ENCODE results near the gene ACAP3. TPM values are rescaled to one million over a fixed set of nuclear protein-coding genes. Genes with fewer than 3 reads are reported as not detected.

The ACAP3 gene
- total RNA-seq, 1 donor from 2014 or later = 93.9 TPM

DNA sequence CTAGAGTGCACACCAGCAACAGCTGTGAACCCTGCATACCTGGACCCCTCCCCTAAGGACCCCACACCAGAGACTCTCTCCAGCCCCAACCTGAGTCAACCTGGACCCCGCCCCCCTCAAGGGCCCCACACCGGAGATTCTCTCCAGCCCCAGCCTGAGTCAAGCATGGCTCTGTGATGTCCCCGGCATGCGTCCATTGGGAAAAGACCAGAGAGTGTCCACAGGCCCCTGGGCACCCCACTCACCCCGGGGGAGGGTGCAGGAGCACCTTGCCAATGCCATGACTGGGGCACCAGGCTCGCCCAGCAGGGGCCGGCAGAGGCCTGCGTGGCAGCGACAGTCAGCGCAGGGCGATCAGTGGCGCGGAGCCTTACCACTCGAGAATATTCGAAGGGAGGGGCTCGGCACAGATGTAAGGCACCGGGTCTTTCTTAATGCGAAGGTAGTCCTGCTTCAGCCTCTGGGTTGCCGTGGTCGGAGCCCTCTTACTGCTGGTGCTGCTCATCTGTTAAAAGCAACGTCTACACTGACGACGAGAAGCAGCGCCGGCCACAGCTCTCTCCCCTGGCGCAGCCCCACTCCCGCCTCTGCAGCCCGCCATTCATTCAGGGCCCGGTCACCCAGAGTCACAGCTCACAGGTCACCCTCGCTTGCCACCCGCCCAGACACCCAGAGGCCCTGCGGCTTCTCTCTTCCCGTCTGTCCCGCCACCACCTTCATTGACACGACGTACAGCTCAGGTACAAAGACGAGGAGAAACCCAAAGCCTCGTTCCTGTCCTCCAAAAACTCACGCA lies 40.0 kb downstream of the ACAP3 start:
- no peak overlapping the region for H3K27ac Mint-ChIP-seq
- no peak overlapping the region for H3K4me3 Mint-ChIP-seq
- DNase-seq (ENCODE audit: extremely low spot score, unreplicated experiment) = no peak
- peaks cover 25% of the 10 kb centered on the region for H3K4me1 Mint-ChIP-seq (ENCODE audit: unreplicated experiment)
- TF ChIP-seq, protein P1, sequence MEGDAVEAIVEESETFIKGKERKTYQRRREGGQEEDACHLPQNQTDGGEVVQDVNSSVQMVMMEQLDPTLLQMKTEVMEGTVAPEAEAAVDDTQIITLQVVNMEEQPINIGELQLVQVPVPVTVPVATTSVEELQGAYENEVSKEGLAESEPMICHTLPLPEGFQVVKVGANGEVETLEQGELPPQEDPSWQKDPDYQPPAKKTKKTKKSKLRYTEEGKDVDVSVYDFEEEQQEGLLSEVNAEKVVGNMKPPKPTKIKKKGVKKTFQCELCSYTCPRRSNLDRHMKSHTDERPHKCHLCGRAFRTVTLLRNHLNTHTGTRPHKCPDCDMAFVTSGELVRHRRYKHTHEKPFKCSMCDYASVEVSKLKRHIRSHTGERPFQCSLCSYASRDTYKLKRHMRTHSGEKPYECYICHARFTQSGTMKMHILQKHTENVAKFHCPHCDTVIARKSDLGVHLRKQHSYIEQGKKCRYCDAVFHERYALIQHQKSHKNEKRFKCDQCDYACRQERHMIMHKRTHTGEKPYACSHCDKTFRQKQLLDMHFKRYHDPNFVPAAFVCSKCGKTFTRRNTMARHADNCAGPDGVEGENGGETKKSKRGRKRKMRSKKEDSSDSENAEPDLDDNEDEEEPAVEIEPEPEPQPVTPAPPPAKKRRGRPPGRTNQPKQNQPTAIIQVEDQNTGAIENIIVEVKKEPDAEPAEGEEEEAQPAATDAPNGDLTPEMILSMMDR (conservative IDR thresholded peaks at IDR 0.05) = no peak
- H3K27me3 Mint-ChIP-seq = no peaks in the 10 kb centered on the region
- no peaks in the 10 kb centered on the region for H3K9me3 Mint-ChIP-seq
- H3K36me3 Mint-ChIP-seq = peaks cover 5% of the 10 kb centered on the region

DNA sequence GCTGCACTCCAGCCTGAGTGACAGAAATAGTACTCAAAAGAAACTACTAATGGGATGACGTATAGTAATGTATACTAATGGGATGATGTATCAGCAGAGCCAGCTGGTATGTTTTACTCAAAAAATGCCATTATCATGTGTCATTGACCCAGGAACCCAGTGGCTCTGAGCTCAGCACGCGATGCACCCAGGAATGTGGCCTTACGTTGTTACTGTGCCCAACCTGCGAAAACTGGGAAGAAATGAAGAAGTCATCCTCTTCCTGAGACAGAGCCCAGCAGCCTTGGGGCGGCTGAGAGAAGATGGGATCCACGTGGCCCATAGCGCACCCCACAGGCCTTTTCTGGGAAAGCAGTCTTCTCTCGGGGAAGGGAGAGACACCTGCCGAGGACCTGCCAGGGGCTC lies 42.9 kb downstream of the ACAP3 start:
- TF ChIP-seq, protein P1 (conservative IDR thresholded peaks at IDR 0.05) = peak; percentile 36
- Mint-ChIP-seq H3K4me3 (no peak overlapping the region), H3K4me1 (ENCODE audit: unreplicated experiment) (peaks cover 2% of the 10 kb centered on the region), H3K27ac (no peak overlapping the region), H3K9me3 (no peaks in the 10 kb centered on the region), H3K36me3 (peaks cover 4% of the 10 kb centered on the region), H3K27me3 (no peaks in the 10 kb centered on the region)
- no peak for DNase-seq (ENCODE audit: extremely low spot score, unreplicated experiment)

DNA sequence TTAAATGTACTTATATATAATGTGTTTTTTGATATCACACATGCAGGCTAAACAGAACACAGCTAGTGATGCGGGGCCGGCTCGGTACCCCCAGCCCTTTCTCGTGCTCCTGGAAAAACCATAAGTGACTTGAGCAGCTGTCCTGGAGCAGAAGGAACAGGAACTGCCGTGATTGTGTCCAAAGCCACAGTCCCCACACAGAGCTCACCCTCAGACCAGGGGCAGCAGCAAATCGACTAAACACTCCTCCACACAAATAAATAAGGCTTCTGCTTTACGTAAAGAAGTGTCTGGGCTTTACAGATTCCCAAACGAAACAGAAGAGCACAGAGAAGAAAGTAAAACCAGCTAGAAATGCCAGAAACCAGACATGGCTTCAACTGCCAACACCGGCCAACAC lies 43.7 kb downstream of the ACAP3 start:
- H3K4me1 Mint-ChIP-seq (ENCODE audit: unreplicated experiment) = no peaks in the 10 kb centered on the region
- no peaks in the 10 kb centered on the region for H3K27me3 Mint-ChIP-seq
- no peaks in the 10 kb centered on the region for H3K9me3 Mint-ChIP-seq
- DNase-seq (ENCODE audit: extremely low spot score, unreplicated experiment) = no peak
- H3K36me3 Mint-ChIP-seq = peaks cover 5% of the 10 kb centered on the region
- no peak overlapping the region for H3K4me3 Mint-ChIP-seq
- no peak overlapping the region for H3K27ac Mint-ChIP-seq
- TF ChIP-seq, protein P1 (conservative IDR thresholded peaks at IDR 0.05) = no peak

DNA sequence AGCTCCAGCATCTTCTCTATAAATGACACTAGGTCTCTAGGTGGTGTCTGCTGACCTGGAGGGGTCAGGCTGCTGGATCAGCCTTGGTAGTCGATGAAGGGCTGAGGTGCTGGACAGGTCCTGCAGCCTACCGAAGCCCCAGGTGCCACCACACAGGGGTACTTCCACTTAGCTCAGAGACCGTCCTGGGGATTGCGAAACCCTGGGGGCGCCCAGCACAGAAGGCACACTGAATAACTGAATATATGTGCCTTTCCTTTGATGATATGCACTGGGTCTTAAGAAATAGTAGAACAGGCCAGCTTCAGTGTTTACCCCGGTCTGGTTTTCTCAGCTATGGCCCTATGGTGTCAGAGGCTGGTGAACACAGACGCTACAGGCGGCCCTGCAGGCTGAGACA lies 45.0 kb downstream of the ACAP3 start:
- Mint-ChIP-seq H3K27ac (no peak overlapping the region), H3K36me3 (peaks cover 6% of the 10 kb centered on the region), H3K4me3 (no peak overlapping the region), H3K9me3 (no peaks in the 10 kb centered on the region), H3K27me3 (no peaks in the 10 kb centered on the region), H3K4me1 (ENCODE audit: unreplicated experiment) (no peaks in the 10 kb centered on the region)
- DNase-seq (ENCODE audit: extremely low spot score, unreplicated experiment) = no peak
- TF ChIP-seq, protein P1 (conservative IDR thresholded peaks at IDR 0.05) = no peak

DNA sequence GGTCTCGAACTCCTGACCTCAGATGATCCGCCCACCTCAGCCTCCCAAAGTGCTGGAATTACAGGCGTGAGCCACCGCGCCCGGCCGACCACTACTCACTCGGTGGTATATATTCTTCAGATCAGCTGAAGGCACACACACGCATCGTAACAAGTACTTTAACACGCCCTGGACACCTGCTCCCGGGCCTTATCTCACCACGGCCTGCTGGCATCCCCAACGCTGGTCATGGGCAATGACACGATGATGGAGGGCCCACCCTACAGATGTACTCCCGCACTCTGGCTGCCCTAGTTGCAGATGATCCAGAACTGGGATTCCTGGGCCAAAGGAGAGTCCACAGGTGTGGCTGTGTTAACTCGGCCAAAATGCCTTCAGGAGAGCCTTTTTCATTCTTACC lies 45.7 kb downstream of the ACAP3 start:
- Mint-ChIP-seq H3K4me1 (ENCODE audit: unreplicated experiment) (no peaks in the 10 kb centered on the region), H3K27me3 (no peaks in the 10 kb centered on the region), H3K9me3 (no peaks in the 10 kb centered on the region), H3K27ac (no peak overlapping the region), H3K36me3 (peaks cover 8% of the 10 kb centered on the region), H3K4me3 (no peak overlapping the region)
- DNase-seq (ENCODE audit: extremely low spot score, unreplicated experiment) = no peak
- TF ChIP-seq, protein P1 (conservative IDR thresholded peaks at IDR 0.05) = no peak
